HepG2 (cell line): ENCODE results near the gene ABCC10. TPM values are rescaled to one million over a fixed set of nuclear protein-coding genes. Genes with fewer than 3 reads are reported as not detected.

ENCODE experiments used
- BHLHE40 ChIP-seq: IDR thresholded peaks from 2 replicates; pipeline ENCODE4 v1.6.1; 2011; ENCODE audit warnings: low read length, improper control_type of control experiment
- ELF3 ChIP-seq: IDR thresholded peaks from 2 replicates; pipeline ENCODE4 v1.6.1; 2016; ENCODE audit warnings: missing genetic modification reagents, missing compliant biosample characterization
- FOXO1 ChIP-seq: sonication (generic); formaldehyde crosslinking; IDR thresholded peaks from 2 replicates; pipeline ENCODE4 v1.4.0; 2020; ENCODE audit warnings: missing genetic modification reagents
- GATAD2A ChIP-seq: IDR thresholded peaks from 2 replicates; pipeline ENCODE4 v1.6.1; 2016
- GFI1 ChIP-seq: sonication (generic); formaldehyde crosslinking; IDR thresholded peaks from 2 replicates; pipeline ENCODE4 v1.5.0; 2020; ENCODE audit warnings: missing genetic modification reagents, mild to moderate bottlenecking, borderline replicate concordance
- HDAC1 ChIP-seq: sonication (generic); formaldehyde crosslinking; IDR thresholded peaks from 2 replicates; pipeline ENCODE4 v1.5.1; 2020; ENCODE audit warnings: mild to moderate bottlenecking, missing genetic modification reagents
- IKZF5 ChIP-seq: IDR thresholded peaks from 2 replicates; pipeline ENCODE4 v1.6.1; 2018; ENCODE audit warnings: missing genetic modification reagents, mild to moderate bottlenecking, missing compliant biosample characterization
- MIXL1 ChIP-seq: IDR thresholded peaks from 2 replicates; pipeline ENCODE4 v1.6.1; 2016
- MLLT10 ChIP-seq: sonication (generic); formaldehyde crosslinking; IDR thresholded peaks from 2 replicates; pipeline ENCODE4 v1.4.0; 2020; ENCODE audit warnings: missing genetic modification reagents
- MNT ChIP-seq: fragments of 450-650 bp; IDR thresholded peaks from 2 replicates; pipeline ENCODE4 v1.6.1; 2016
- NFKB2 ChIP-seq: sonication (generic); formaldehyde crosslinking; IDR thresholded peaks from 2 replicates; pipeline ENCODE4 v1.4.0; 2020; ENCODE audit warnings: missing genetic modification reagents, borderline replicate concordance
- NRL ChIP-seq: sonication (generic); formaldehyde crosslinking; IDR thresholded peaks from 2 replicates; pipeline ENCODE4 v1.5.0; 2020; ENCODE audit warnings: missing genetic modification reagents, mild to moderate bottlenecking, moderate library complexity, borderline replicate concordance
- PBX2 ChIP-seq: IDR thresholded peaks from 2 replicates; pipeline ENCODE4 v1.6.1; 2016; ENCODE audit warnings: control low read depth
- PHF21A ChIP-seq: sonication (generic); formaldehyde crosslinking; IDR thresholded peaks from 2 replicates; pipeline ENCODE4 v1.5.0; 2020; ENCODE audit warnings: mild to moderate bottlenecking, missing genetic modification reagents
- REPIN1 ChIP-seq: sonication (generic); formaldehyde crosslinking; IDR thresholded peaks from 2 replicates; pipeline ENCODE4 v1.8.0; 2022; ENCODE audit warnings: missing genetic modification reagents, low read depth, mild to moderate bottlenecking, borderline replicate concordance
- REST ChIP-seq, 2 experiments: IDR thresholded peaks; 2 replicates each; pipeline ENCODE4 v1.6.1; 2011 to 2012; ENCODE audit warnings: low read length in 2 of 2, borderline replicate concordance in 1 of 2, low read depth in 1 of 2, mild to moderate bottlenecking in 1 of 2, moderate library complexity in 1 of 2
- SMYD3 ChIP-seq: sonication (generic); formaldehyde crosslinking; IDR thresholded peaks from 2 replicates; pipeline ENCODE4 v1.8.1; 2023; ENCODE audit warnings: mild to moderate bottlenecking, missing genetic modification reagents
- TBL1XR1 ChIP-seq: fragments of 150-350 bp; IDR thresholded peaks from 2 replicates; pipeline ENCODE4 v1.6.1; 2014; ENCODE audit warnings: borderline replicate concordance, low read length; ENCODE audit not compliant: partially characterized antibody
- XRCC5 ChIP-seq: fragments of 200-400 bp; formaldehyde crosslinking; optimal IDR thresholded peaks from 2 replicates; pipeline ENCODE3; 2017; ENCODE audit warnings: mild to moderate bottlenecking, low read length
- ZNF605 ChIP-seq: sonication (generic); formaldehyde crosslinking; IDR thresholded peaks from 2 replicates; pipeline ENCODE4 v1.8.0; 2022; ENCODE audit warnings: mild to moderate bottlenecking, missing genetic modification reagents
- ZNF770 ChIP-seq: sonication (generic); formaldehyde crosslinking; IDR thresholded peaks from 2 replicates; pipeline ENCODE4 v1.5.0; 2020; ENCODE audit warnings: mild to moderate bottlenecking, missing genetic modification reagents
- polyA plus RNA-seq, 8 experiments: library from polyadenylated mRNA; depleted of rRNA in 3 of 8; stranded (reverse) in 7 of 8; unstranded in 1 of 8; fragments of >200 nt; fragmentation: Illumina TruSeq in 4 of 8; extraction: Trizol in 4 of 8; gene quantifications; 2 replicates each; pipeline versions ENCODE4 v1.2.1 to v1.2.3, GENCODE V29; 2011 to 2016; ENCODE audit warnings: low read depth in 4 of 8, missing spikeins in 1 of 8, mixed read lengths in 1 of 8; ENCODE audit not compliant: insufficient read depth in 1 of 8
- total RNA-seq, 5 experiments: library from RNA; depleted of rRNA; stranded (reverse); fragments of >200 nt; fragmentation: Illumina TruSeq; extraction: Trizol; gene quantifications; 2 replicates each; pipeline ENCODE4 v1.2.3, GENCODE V29; 2016; ENCODE audit warnings: low read depth in 1 of 5

The ABCC10 gene
- total and polyA plus RNA-seq, 2 of the 13 experiments (the other 11 are each of a cell fraction or from before 2014, with no cell fraction given): 16.0 to 24.3 TPM

- TF ChIP-seq ZNF770 (CRISPR knock-in tag) (0 out of 2 replicates have a peak, but pooled peaks have one; percentile 16), PHF21A (CRISPR knock-in tag) (peak; percentile 85; the same call in 1 of the 2 replicates), MIXL1 (peak; percentile 79; the same call in 1 of the 2 replicates), XRCC5 (peak; percentile 80), ZNF605 (CRISPR knock-in tag) (peak; percentile 94), REPIN1 (CRISPR knock-in tag) (peak; percentile 84), SMYD3 (0 out of 2 replicates have a peak, but pooled peaks have one; percentile 44), GFI1 (CRISPR knock-in tag) (peak; percentile 94), BHLHE40 (peak; percentile 96), TBL1XR1 (peak; percentile 72), NFKB2 (CRISPR knock-in tag) (no peak), MNT (0 out of 2 replicates have a peak, but pooled peaks have one; percentile 18), FOXO1 (CRISPR knock-in tag) (peak; percentile 43; the same call in 1 of the 2 replicates), REST (IDR thresholded peaks at IDR 0.05; ENCODE audit: borderline replicate concordance in 1 of 2, low read depth in 1 of 2, low read length in 2 of 2) (peak in 1 of 2 experiments; percentile 21; a peak in 1 of 4 replicates), HDAC1 (CRISPR knock-in tag) (peak; percentile 56; the same call in 1 of the 2 replicates), NRL (CRISPR knock-in tag) (no peak), GATAD2A (peak; percentile 83), ELF3 (CRISPR knock-in tag) (no peak), IKZF5 (CRISPR knock-in tag) (peak; percentile 88), PBX2 (CRISPR knock-in tag) (no peak), MLLT10 (no peak)
These were observed 9.4 kb downstream of the ABCC10 start (continued) for GRCh38 chr6:43436577-43437282.
